CD4-positive, CD25-positive, alpha-beta regulatory T cell (primary cell): ENCODE measurements around the gene HSDL1. TPM values are rescaled to one million over a fixed set of nuclear protein-coding genes. Genes with fewer than 3 reads are reported as not detected.

Experiments used
- ATAC-seq, 2 donors: fragments of 150-1000 bp; cut with Tn5 transposase; one replicate each; pipeline ENCODE4 v1.10.0; 2021; ENCODE audit warnings: low read depth in 2 of 2, moderate number of reproducible peaks in 2 of 2, moderate library complexity in 1 of 2
- DNase-seq, 3 donors: peaks; one replicate each; pipeline versions ENCODE4 v3.0.0 to v3.0.0-alpha.2; 2012 to 2022; ENCODE audit warnings: mixed read lengths in 1 of 3
- H3K27ac ChIP-seq: one replicate; pipeline ENCODE4 v1.7.0; 2013; ENCODE audit warnings: mild to moderate bottlenecking, low read length; ENCODE audit not compliant: insufficient read depth, poor library complexity, severe bottlenecking
- H3K27me3 ChIP-seq: one replicate; pipeline ENCODE4 v1.7.0; 2013; ENCODE audit warnings: low read length; ENCODE audit not compliant: control insufficient read depth, insufficient read depth
- H3K36me3 ChIP-seq: one replicate; pipeline ENCODE4 v1.7.0; 2013; ENCODE audit warnings: mild to moderate bottlenecking, low read length, moderate library complexity; ENCODE audit not compliant: control insufficient read depth, insufficient read depth
- H3K4me1 ChIP-seq: 2 replicates; pipeline ENCODE4 v1.7.0; 2013; ENCODE audit warnings: mild to moderate bottlenecking, low read length; ENCODE audit not compliant: insufficient read depth, control insufficient read depth, poor library complexity, severe bottlenecking
- H3K4me3 ChIP-seq: one replicate; pipeline ENCODE4 v1.7.0; 2013; ENCODE audit warnings: low read depth, mild to moderate bottlenecking, low read length, moderate library complexity
- H3K9me3 ChIP-seq, 2 experiments: 1 replicate in 1 of 2; 2 replicates in 1 of 2; pipeline ENCODE4 v1.7.0; 2013; ENCODE audit warnings: low read length in 2 of 2, mild to moderate bottlenecking in 1 of 2, moderate library complexity in 1 of 2; ENCODE audit not compliant: control insufficient read depth in 2 of 2
- H3K27ac Mint-ChIP-seq, 3 donors: one replicate each; pipeline ENCODE4 v1.8.0; 2020 to 2022; ENCODE audit warnings: mild to moderate bottlenecking in 3 of 3, mixed read lengths in 3 of 3, moderate library complexity in 2 of 3
- H3K27me3 Mint-ChIP-seq: one replicate; pipeline ENCODE4 v1.8.0; 2022; ENCODE audit warnings: mild to moderate bottlenecking, mixed read lengths
- H3K36me3 Mint-ChIP-seq: one replicate; pipeline ENCODE4 v1.8.0; 2020; ENCODE audit warnings: mixed read lengths
- H3K4me1 Mint-ChIP-seq, 4 donors: one replicate each; pipeline ENCODE4 v1.8.0; 2020 to 2022; ENCODE audit warnings: mixed read lengths in 4 of 4, mild to moderate bottlenecking in 1 of 4
- H3K4me3 Mint-ChIP-seq, 4 donors: one replicate each; pipeline ENCODE4 v1.8.0; 2020 to 2022; ENCODE audit warnings: mild to moderate bottlenecking in 4 of 4, mixed read lengths in 4 of 4, moderate library complexity in 3 of 4
- H3K9me3 Mint-ChIP-seq, 7 donors: one replicate each; pipeline ENCODE4 v1.8.0; 2020 to 2022; ENCODE audit warnings: mixed read lengths in 7 of 7, mild to moderate bottlenecking in 3 of 7, moderate library complexity in 2 of 7
- polyA plus RNA-seq, 4 donors: library from polyadenylated mRNA; unstranded; fragments of 300-500 nt; fragmentation: Illumina TruSeq; gene quantifications; one replicate each; pipeline ENCODE4 v1.2.3, GENCODE V29; 2021
- total RNA-seq: library from RNA; stranded (reverse); gene quantifications from one replicate; pipeline ENCODE4 v1.2.3, GENCODE V29; 2022

The HSDL1 gene
- 17.3 TPM for total RNA-seq
- 10 to 100 TPM in 1 of 4 donors, 1 to 10 TPM in 3; 6.8 to 10.6 (median 9.6) TPM for polyA plus RNA-seq

GRCh38 chr16:84144859-84145639 is at the start of gene HSDL1, which contains the start of gene DNAAF1:
TSS of gene HSDL1 (minus strand) at chr16:84145177. CDS start at chr16:84131321, 13,856 bp downstream.
TSS of gene DNAAF1 (plus strand) at chr16:84145308. CDS start at chr16:84145441, 133 bp downstream.
- peaks cover 5% of the 10 kb centered on the region for H3K27me3 ChIP-seq
- peaks cover 17% of the 10 kb centered on the region for H3K4me1 ChIP-seq
- peak within 1 kb of the TSS; percentile 84 to 97 (median 94) for H3K4me3 Mint-ChIP-seq
- peak within 1 kb of the TSS; percentile 52 to 85 (median 79) for H3K27ac Mint-ChIP-seq
- H3K4me1 Mint-ChIP-seq: peaks cover 0 to 27% (median 14%) of the 10 kb centered on the region in 4 donors
- DNase-seq (peak; percentile 87 to 94 (median 92)), ATAC-seq (peak; percentile 84 to 86)
- H3K36me3 Mint-ChIP-seq: no peaks in the 10 kb centered on the region
- H3K4me3 ChIP-seq: peak within 1 kb of the TSS; percentile 65
- no peaks in the 10 kb centered on the region for H3K9me3 Mint-ChIP-seq
- peak within 1 kb of the TSS; percentile 71 for H3K27ac ChIP-seq
- no peaks in the 10 kb centered on the region for H3K36me3 ChIP-seq
- peaks cover 20% of the 10 kb centered on the region for H3K27me3 Mint-ChIP-seq
- H3K9me3 ChIP-seq: no peaks in the 10 kb centered on the region

- Mint-ChIP-seq H3K4me3 (peak overlapping the region in 3 of 4 donors; percentile 72 to 83 (median 79)), H3K4me1 (peaks cover 5 to 21% (median 6%) of the 10 kb centered on the region in 4 donors), H3K36me3 (no peaks in the 10 kb centered on the region), H3K9me3 (no peaks in the 10 kb centered on the region), H3K27me3 (no peaks in the 10 kb centered on the region), H3K27ac (peak overlapping the region; percentile 57 to 87 (median 70))
- no peak overlapping the region for H3K4me3 ChIP-seq
- peaks cover 11% of the 10 kb centered on the region for H3K4me1 ChIP-seq
- no peaks in the 10 kb centered on the region for H3K27me3 ChIP-seq
- no peaks in the 10 kb centered on the region for H3K36me3 ChIP-seq
- DNase-seq (peak in 1 of 3 donors; percentile 13), ATAC-seq (no peak)
- H3K9me3 ChIP-seq: no peaks in the 10 kb centered on the region
- no peak overlapping the region for H3K27ac ChIP-seq
Observed at GRCh38 chr16:84194018-84194417, 49.0 kb upstream of the HSDL1 start.

- no peak overlapping the region for H3K27ac ChIP-seq
- H3K9me3 Mint-ChIP-seq: no peaks in the 10 kb centered on the region
- peak overlapping the region in 2 of 3 donors; percentile 57 to 87 for H3K27ac Mint-ChIP-seq
- H3K27me3 ChIP-seq: no peaks in the 10 kb centered on the region
- peak in 1 of 3 donors; percentile 41 for DNase-seq
- no peaks in the 10 kb centered on the region for H3K9me3 ChIP-seq
- H3K36me3 Mint-ChIP-seq: no peaks in the 10 kb centered on the region
- no peaks in the 10 kb centered on the region for H3K36me3 ChIP-seq
- no peak for ATAC-seq
- H3K4me3 Mint-ChIP-seq: peak overlapping the region in 2 of 4 donors; percentile 72 to 83
- H3K4me1 ChIP-seq: peaks cover 11% of the 10 kb centered on the region
- H3K4me1 Mint-ChIP-seq: peaks cover 5 to 21% (median 6%) of the 10 kb centered on the region in 4 donors
- H3K4me3 ChIP-seq: peak overlapping the region; percentile 5
- H3K27me3 Mint-ChIP-seq: no peaks in the 10 kb centered on the region
Observed at GRCh38 chr16:84193480-84193879, 48.5 kb upstream of the HSDL1 start.

- H3K27ac ChIP-seq: no peak overlapping the region
- no peaks in the 10 kb centered on the region for H3K36me3 ChIP-seq
- no peak overlapping the region for H3K4me3 ChIP-seq
- DNase-seq (no peak), ATAC-seq (no peak)
- Mint-ChIP-seq H3K27ac (no peak overlapping the region), H3K4me3 (no peak overlapping the region), H3K4me1 (peaks cover 5 to 27% (median 11%) of the 10 kb centered on the region in 4 donors), H3K9me3 (no peaks in the 10 kb centered on the region), H3K27me3 (peaks cover 4% of the 10 kb centered on the region), H3K36me3 (no peaks in the 10 kb centered on the region)
- H3K9me3 ChIP-seq: no peaks in the 10 kb centered on the region
- no peaks in the 10 kb centered on the region for H3K27me3 ChIP-seq
- peaks cover 16% of the 10 kb centered on the region for H3K4me1 ChIP-seq
Observed at GRCh38 chr16:84191466-84191865, 46.5 kb upstream of the HSDL1 start.

- H3K27ac Mint-ChIP-seq: peak within 1 kb of the TSS in 1 of 3 donors; percentile 71
- peaks cover 22% of the 10 kb centered on the region for H3K4me1 ChIP-seq
Observed at GRCh38 chr16:84190731-84191388, 45.9 kb upstream of the HSDL1 start, which contains the start of gene ADAD2. TSS of gene ADAD2 (plus strand) at chr16:84191157. CDS start at chr16:84191231, 74 bp downstream.

GRCh38 chr16:84186685-84187437 is 41.9 kb upstream of the HSDL1 start, which contains the start of gene TAF1C:
TSS of gene TAF1C (minus strand) at chr16:84187057. CDS start at chr16:84184988, 2,069 bp downstream.
- peaks cover 4% of the 10 kb centered on the region for H3K27me3 Mint-ChIP-seq
- H3K9me3 ChIP-seq: no peaks in the 10 kb centered on the region
- peaks cover 17% of the 10 kb centered on the region for H3K36me3 ChIP-seq
- H3K36me3 Mint-ChIP-seq: peaks cover 11% of the 10 kb centered on the region
- H3K27ac Mint-ChIP-seq: peak within 1 kb of the TSS; percentile 56 to 96 (median 94)
- peak within 1 kb of the TSS; percentile 80 for H3K4me3 ChIP-seq
- peak within 1 kb of the TSS; percentile 80 for H3K27ac ChIP-seq
- H3K4me1 ChIP-seq: peaks cover 15% of the 10 kb centered on the region
- DNase-seq (peak; percentile 81 to 96 (median 87)), ATAC-seq (peak; percentile 93 to 94)
- no peaks in the 10 kb centered on the region for H3K9me3 Mint-ChIP-seq
- peak within 1 kb of the TSS; percentile 94 to 99 (median 96) for H3K4me3 Mint-ChIP-seq
- peaks cover 0 to 31% (median 17%) of the 10 kb centered on the region in 4 donors for H3K4me1 Mint-ChIP-seq
- H3K27me3 ChIP-seq: no peaks in the 10 kb centered on the region

More at GRCh38 chr16:84190731-84191388, 45.9 kb upstream of the HSDL1 start, which contains the start of gene ADAD2:
- Histone ChIP-seq H3K9me3 (no peaks in the 10 kb centered on the region), H3K27ac (no peak within 1 kb of the TSS), H3K4me3 (no peak within 1 kb of the TSS), H3K27me3 (no peaks in the 10 kb centered on the region), H3K36me3 (no peaks in the 10 kb centered on the region)
- no peaks in the 10 kb centered on the region for H3K9me3 Mint-ChIP-seq
- H3K4me3 Mint-ChIP-seq: peak within 1 kb of the TSS in 1 of 4 donors; percentile 79
- DNase-seq (no peak), ATAC-seq (no peak)
- H3K27me3 Mint-ChIP-seq: peaks cover 4% of the 10 kb centered on the region
- peaks cover 5 to 32% (median 12%) of the 10 kb centered on the region in 4 donors for H3K4me1 Mint-ChIP-seq
- no peaks in the 10 kb centered on the region for H3K36me3 Mint-ChIP-seq

GRCh38 chr16:84184775-84185174 is 39.8 kb upstream of the HSDL1 start:
- Mint-ChIP-seq H3K4me3 (peak overlapping the region; percentile 94 to 99 (median 96)), H3K27ac (peak overlapping the region in 2 of 3 donors; percentile 66 to 71), H3K4me1 (peaks cover 0 to 31% (median 17%) of the 10 kb centered on the region in 4 donors), H3K27me3 (peaks cover 4% of the 10 kb centered on the region), H3K36me3 (peaks cover 11% of the 10 kb centered on the region), H3K9me3 (no peaks in the 10 kb centered on the region)
- no peak for DNase-seq
- Histone ChIP-seq H3K4me3 (no peak overlapping the region), H3K36me3 (peaks cover 33% of the 10 kb centered on the region), H3K9me3 (no peaks in the 10 kb centered on the region), H3K4me1 (peaks cover 15% of the 10 kb centered on the region), H3K27me3 (no peaks in the 10 kb centered on the region), H3K27ac (no peak overlapping the region)
- ATAC-seq: no peak
